ENCODE results near the gene INTS13. TPM values are rescaled to one million over a fixed set of nuclear protein-coding genes. Genes with fewer than 3 reads are reported as not detected.

The INTS13 gene
- total and polyA plus RNA-seq, 2 donors (not counting 1 experiment from before 2014, with no cell fraction given): 9.2 to 16.2 TPM

GRCh38 chr12:26884765-26885576 is 52.8 kb downstream of the INTS13 start:
- Histone ChIP-seq H2AFZ (ENCODE audit: insufficient read depth, low read depth, low read length, poor library complexity, severe bottlenecking) (peak overlapping the region; percentile 81), H3K4me3 (ENCODE audit: control extremely low read depth in 1 of 5, extremely low read depth in 1 of 5, insufficient read depth in 1 of 5, low read depth in 2 of 5, low read length in 4 of 5) (peak overlapping the region in 2 of 5 experiments; percentile 3 to 26), H3K27me3 (replicated peaks in 1 of 4; ENCODE audit: control extremely low read depth in 1 of 4, control insufficient read depth in 3 of 4, insufficient read depth in 4 of 4, low read length in 3 of 4) (no peaks in the 10 kb centered on the region), H3K9ac (ENCODE audit: low read length) (peak overlapping the region; percentile 24), H3K36me3 (replicated peaks in 1 of 2; ENCODE audit: control extremely low read depth in 1 of 2, control insufficient read depth in 1 of 2, extremely low read depth in 1 of 2, insufficient read depth in 2 of 2, low read length in 1 of 2) (no peaks in the 10 kb centered on the region), H3K79me2 (ENCODE audit: control insufficient read depth, insufficient read depth, low read length) (no peaks in the 10 kb centered on the region), H4K20me1 (ENCODE audit: control insufficient read depth, insufficient read depth, low read length, poor library complexity, severe bottlenecking) (no peaks in the 10 kb centered on the region), H3K4me1 (ENCODE audit: control insufficient read depth in 2 of 2, insufficient read depth in 2 of 2, low read length in 2 of 2) (peaks cover 4 to 8% of the 10 kb centered on the region in 2 donors), H3K27ac (ENCODE audit: low read length in 2 of 2) (no peak overlapping the region), H3K4me2 (replicated peaks; ENCODE audit: low read depth, low read length, poor library complexity, severe bottlenecking) (peak overlapping the region; percentile 70), H3K9me3 (ENCODE audit: control extremely low read depth in 1 of 3, control insufficient read depth in 2 of 3, insufficient read depth in 1 of 3, low read length in 2 of 3) (no peaks in the 10 kb centered on the region)
- Mint-ChIP-seq H3K4me1 (peaks cover 9% of the 10 kb centered on the region), H3K27me3 (no peaks in the 10 kb centered on the region), H3K4me3 (peak overlapping the region; percentile 67), H3K9me3 (ENCODE audit: insufficient read depth) (no peaks in the 10 kb centered on the region), H3K27ac (no peak overlapping the region)
- ChIA-PET CTCF (interaction anchor here (0.5 to 3.5 kb wide), 45 partner anchors 9 to 1894 kb away, joined by 3 to 49 read pairs (median 4); partner anchors contain the start of genes INTS13, ITPR2, STK38L and TM7SF3), POLR2A (interaction anchor here (0.7 kb wide), 1 partner anchor 478 kb away, joined by 3 read pairs; no protein-coding TSS in a partner anchor)
- TF ChIP-seq EZH2 (IDR thresholded peaks at IDR 0.05; ENCODE audit: borderline replicate concordance, insufficient read depth, low read depth, low read length, poor library complexity, severe bottlenecking) (no peak), CTCF (IDR thresholded peaks at IDR 0.05) (peak; percentile 97)
- ATAC-seq (ENCODE audit: low read depth) (peak; percentile 96), DNase-seq (peak; percentile 89)
- 6% methylated on average over 14 of the region's 16 CpGs for WGBS (ENCODE audit: insufficient coverage)
- intact Hi-C loops (cut with micrococcal nuclease): loop anchor here (1.0 kb wide), 4 partner anchors 32 to 1449 kb away; partner anchors contain the start of gene ITPR2

GRCh38 chr12:26880625-26881024 is 57.2 kb downstream of the INTS13 start:
- CTCF ChIA-PET: interaction anchor here (1.1 to 1.3 kb wide), 2 partner anchors 14 to 48 kb away, joined by 3 to 4 read pairs; partner anchors contain the start of gene ITPR2
- no peak overlapping the region for H3K4me2 ChIP-seq (replicated peaks; ENCODE audit: low read depth, low read length, poor library complexity, severe bottlenecking)
- H3K9me3 ChIP-seq (ENCODE audit: control extremely low read depth in 1 of 3, control insufficient read depth in 2 of 3, insufficient read depth in 1 of 3, low read length in 2 of 3): no peaks in the 10 kb centered on the region
- no peaks in the 10 kb centered on the region for H3K36me3 ChIP-seq (replicated peaks in 1 of 2; ENCODE audit: control extremely low read depth in 1 of 2, control insufficient read depth in 1 of 2, extremely low read depth in 1 of 2, insufficient read depth in 2 of 2, low read length in 1 of 2)
- no peak overlapping the region for H3K27ac ChIP-seq (ENCODE audit: low read length in 2 of 2)
- Mint-ChIP-seq H3K4me1 (peaks cover 26% of the 10 kb centered on the region), H3K4me3 (no peak overlapping the region), H3K27ac (no peak overlapping the region), H3K27me3 (no peaks in the 10 kb centered on the region), H3K9me3 (ENCODE audit: insufficient read depth) (no peaks in the 10 kb centered on the region)
- DNase-seq (no peak), ATAC-seq (ENCODE audit: low read depth) (no peak)
- no peak overlapping the region for H3K9ac ChIP-seq (ENCODE audit: low read length)
- no CpG with 5 or more reads among the region's 2 CpGs for WGBS (ENCODE audit: insufficient coverage)
- no peaks in the 10 kb centered on the region for H3K79me2 ChIP-seq (ENCODE audit: control insufficient read depth, insufficient read depth, low read length)
- POLR2A ChIA-PET: interaction anchor here (0.6 kb wide), 1 partner anchor 49 kb away, joined by 5 read pairs; no protein-coding TSS in a partner anchor
- H2AFZ ChIP-seq (ENCODE audit: insufficient read depth, low read depth, low read length, poor library complexity, severe bottlenecking): no peak overlapping the region
- H3K4me3 ChIP-seq (ENCODE audit: control extremely low read depth in 1 of 5, extremely low read depth in 1 of 5, insufficient read depth in 1 of 5, low read depth in 2 of 5, low read length in 4 of 5): no peak overlapping the region
- H4K20me1 ChIP-seq (ENCODE audit: control insufficient read depth, insufficient read depth, low read length, poor library complexity, severe bottlenecking): no peaks in the 10 kb centered on the region
- TF ChIP-seq CTCF (IDR thresholded peaks at IDR 0.05) (no peak), EZH2 (IDR thresholded peaks at IDR 0.05; ENCODE audit: borderline replicate concordance, insufficient read depth, low read depth, low read length, poor library complexity, severe bottlenecking) (no peak)
- intact Hi-C loops (cut with micrococcal nuclease): no loop called here
- no peaks in the 10 kb centered on the region for H3K27me3 ChIP-seq (replicated peaks in 1 of 4; ENCODE audit: control extremely low read depth in 1 of 4, control insufficient read depth in 3 of 4, insufficient read depth in 4 of 4, low read length in 3 of 4)
- H3K4me1 ChIP-seq (ENCODE audit: control insufficient read depth in 2 of 2, insufficient read depth in 2 of 2, low read length in 2 of 2): peaks cover 16 to 19% of the 10 kb centered on the region in 2 donors

All from B cell (primary cell).